Ishikawa (cell line): Measurements from ENCODE around the gene IRAK4.
A peak's percentile ranks its signal among the peaks of the same experiment; 100 is the strongest.

Experiments used
- CEBPB ChIP-seq: IDR thresholded peaks from 2 replicates; pipeline ENCODE4 v1.6.1; 2012
- CREB1 ChIP-seq: IDR thresholded peaks from 2 replicates; pipeline ENCODE4 v1.6.1; 2012; ENCODE audit warnings: low read depth
- EGR1 ChIP-seq: IDR thresholded peaks from 2 replicates; pipeline ENCODE4 v1.6.1; 2012
- EP300 ChIP-seq: IDR thresholded peaks from 2 replicates; pipeline ENCODE4 v1.6.1; 2012; ENCODE audit warnings: borderline replicate concordance
- FOXM1 ChIP-seq: IDR thresholded peaks from 2 replicates; pipeline ENCODE4 v1.6.1; 2012; ENCODE audit warnings: low read depth, borderline replicate concordance
- NFIC ChIP-seq: IDR thresholded peaks from 2 replicates; pipeline ENCODE4 v1.6.1; 2012
- RAD21 ChIP-seq: IDR thresholded peaks from 2 replicates; pipeline ENCODE4 v1.6.1; 2012; ENCODE audit warnings: low read depth
- TAF1 ChIP-seq: IDR thresholded peaks from 2 replicates; pipeline ENCODE4 v1.6.1; 2012; ENCODE audit warnings: low read depth, mild to moderate bottlenecking
- TCF12 ChIP-seq: IDR thresholded peaks from 2 replicates; pipeline ENCODE4 v1.6.1; 2012; ENCODE audit warnings: low read depth
- TEAD4 ChIP-seq: IDR thresholded peaks from 2 replicates; pipeline ENCODE4 v1.6.1; 2012
- YY1 ChIP-seq: IDR thresholded peaks from 2 replicates; pipeline ENCODE4 v1.6.1; 2012; ENCODE audit warnings: low read depth
- ZBTB7A ChIP-seq: IDR thresholded peaks from 2 replicates; pipeline ENCODE4 v1.6.1; 2012; ENCODE audit warnings: low read depth
- TF ChIP-seq, protein P1 (sequence below): IDR thresholded peaks from 2 replicates; pipeline ENCODE4 v1.6.1; 2012
- TF ChIP-seq, protein P2 (sequence below): IDR thresholded peaks from 2 replicates; pipeline ENCODE4 v1.6.1; 2012
- TF ChIP-seq, protein P3 (sequence below): IDR thresholded peaks from 2 replicates; pipeline ENCODE4 v1.6.1; 2012; ENCODE audit warnings: low read depth, mild to moderate bottlenecking

IRAK4 gene

DNA sequence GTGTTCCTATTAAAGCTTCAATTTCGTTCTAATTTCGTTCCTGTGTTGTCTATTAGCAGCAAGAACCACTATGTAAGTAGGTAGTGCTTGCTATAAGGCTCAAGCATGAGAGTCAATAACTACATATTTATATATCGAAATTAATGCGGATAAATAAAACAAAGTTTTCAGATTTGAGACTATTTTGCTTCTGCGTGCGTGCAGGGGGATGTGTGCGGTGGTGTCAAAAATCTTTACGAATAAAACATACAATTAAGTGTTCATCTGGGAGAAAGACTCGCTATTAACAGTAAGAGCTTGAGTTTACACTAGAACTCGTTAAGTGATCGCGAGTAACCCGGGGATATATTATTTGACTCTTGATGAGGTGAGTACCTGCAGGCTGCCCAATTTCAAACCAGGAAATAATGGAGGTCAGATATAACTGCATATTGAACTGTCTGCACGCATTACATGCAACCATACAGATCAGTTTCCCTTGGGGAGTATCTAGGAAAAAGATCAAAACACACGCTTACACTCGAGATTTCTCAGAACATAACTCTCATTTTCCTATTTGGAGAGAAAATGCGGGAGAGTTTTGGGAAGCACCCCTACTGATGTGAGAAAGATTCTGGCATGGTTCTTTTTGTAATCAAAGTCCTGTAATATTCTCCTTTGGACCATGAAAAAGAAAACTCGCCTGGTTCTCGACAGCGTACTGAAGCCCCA is 46.6 kb downstream of the IRAK4 start:
- TF ChIP-seq FOXM1 (no peak), CEBPB (no peak), EP300 (no peak), RAD21 (no peak), TEAD4 (no peak)

DNA sequence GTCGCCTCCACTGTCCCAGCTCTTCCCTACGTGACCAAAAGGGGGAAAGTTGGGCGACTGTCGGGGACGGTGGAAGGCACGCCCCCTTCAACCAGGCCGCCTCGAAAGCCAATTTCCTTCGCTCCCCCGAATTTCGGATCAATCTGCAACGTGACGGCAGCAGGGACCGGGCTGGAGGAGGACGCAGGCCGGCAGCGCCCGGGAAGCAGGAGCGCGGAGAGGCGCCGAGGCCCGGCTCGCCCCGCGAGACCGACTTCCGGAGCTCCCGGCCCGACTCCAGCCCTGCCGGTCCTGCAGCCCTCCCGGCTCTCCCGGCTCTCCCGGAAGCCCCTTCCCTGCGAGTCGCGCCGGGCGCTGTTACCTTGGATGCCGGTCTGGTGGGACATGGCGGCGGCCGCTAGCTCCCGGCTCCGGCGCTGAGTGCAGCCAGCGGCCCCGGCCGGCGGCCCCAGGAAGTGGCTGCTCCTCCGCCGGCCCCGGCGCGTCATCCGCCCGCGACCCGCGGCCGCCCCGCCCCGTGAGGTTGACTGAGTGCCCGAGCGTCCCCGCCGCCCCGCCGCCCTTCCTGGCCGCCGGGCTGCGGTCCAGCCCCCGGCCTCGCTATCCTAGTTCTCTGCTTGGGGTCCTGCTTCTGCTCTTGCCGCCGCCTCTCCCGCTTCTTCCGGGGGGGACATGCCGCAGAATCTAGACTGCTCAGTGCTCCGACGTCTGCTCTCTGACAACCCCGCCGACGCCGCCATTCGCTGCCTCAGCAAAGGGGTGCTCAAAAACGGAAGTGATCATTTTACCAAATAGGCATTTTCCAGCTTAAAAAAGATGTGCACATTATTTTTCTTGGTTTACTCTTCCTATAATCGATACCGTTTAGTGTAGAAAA is 47.3 kb downstream of the IRAK4 start, which contains the start of gene TWF1:
TSS of gene TWF1 (minus strand) at position 458 of the 877 bp plus-strand sequence. CDS start at position 386, 72 bp downstream.
- TF ChIP-seq ZBTB7A, result no peak
- TF ChIP-seq, protein P1, sequence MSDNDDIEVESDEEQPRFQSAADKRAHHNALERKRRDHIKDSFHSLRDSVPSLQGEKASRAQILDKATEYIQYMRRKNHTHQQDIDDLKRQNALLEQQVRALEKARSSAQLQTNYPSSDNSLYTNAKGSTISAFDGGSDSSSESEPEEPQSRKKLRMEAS, result no peak; the same call in 1 of the 2 replicates
- no peak for TF ChIP-seq RAD21
- TF ChIP-seq, protein P2, sequence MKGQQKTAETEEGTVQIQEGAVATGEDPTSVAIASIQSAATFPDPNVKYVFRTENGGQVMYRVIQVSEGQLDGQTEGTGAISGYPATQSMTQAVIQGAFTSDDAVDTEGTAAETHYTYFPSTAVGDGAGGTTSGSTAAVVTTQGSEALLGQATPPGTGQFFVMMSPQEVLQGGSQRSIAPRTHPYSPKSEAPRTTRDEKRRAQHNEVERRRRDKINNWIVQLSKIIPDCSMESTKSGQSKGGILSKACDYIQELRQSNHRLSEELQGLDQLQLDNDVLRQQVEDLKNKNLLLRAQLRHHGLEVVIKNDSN, result 0 out of 2 replicates have a peak, but pooled peaks have one; percentile 1
- TF ChIP-seq CEBPB, result no peak
- TF ChIP-seq TAF1, result peak; percentile 84
- peak; percentile 84 for TF ChIP-seq CREB1
- peak; percentile 67; the same call in 1 of the 2 replicates for TF ChIP-seq YY1
- 0 out of 2 replicates have a peak, but pooled peaks have one; percentile 3 for TF ChIP-seq NFIC
- no peak for TF ChIP-seq FOXM1
- peak; percentile 30; the same call in 1 of the 2 replicates for TF ChIP-seq EGR1
- TF ChIP-seq EP300, result no peak
- TF ChIP-seq TCF12, result no peak
- TF ChIP-seq, protein P3, sequence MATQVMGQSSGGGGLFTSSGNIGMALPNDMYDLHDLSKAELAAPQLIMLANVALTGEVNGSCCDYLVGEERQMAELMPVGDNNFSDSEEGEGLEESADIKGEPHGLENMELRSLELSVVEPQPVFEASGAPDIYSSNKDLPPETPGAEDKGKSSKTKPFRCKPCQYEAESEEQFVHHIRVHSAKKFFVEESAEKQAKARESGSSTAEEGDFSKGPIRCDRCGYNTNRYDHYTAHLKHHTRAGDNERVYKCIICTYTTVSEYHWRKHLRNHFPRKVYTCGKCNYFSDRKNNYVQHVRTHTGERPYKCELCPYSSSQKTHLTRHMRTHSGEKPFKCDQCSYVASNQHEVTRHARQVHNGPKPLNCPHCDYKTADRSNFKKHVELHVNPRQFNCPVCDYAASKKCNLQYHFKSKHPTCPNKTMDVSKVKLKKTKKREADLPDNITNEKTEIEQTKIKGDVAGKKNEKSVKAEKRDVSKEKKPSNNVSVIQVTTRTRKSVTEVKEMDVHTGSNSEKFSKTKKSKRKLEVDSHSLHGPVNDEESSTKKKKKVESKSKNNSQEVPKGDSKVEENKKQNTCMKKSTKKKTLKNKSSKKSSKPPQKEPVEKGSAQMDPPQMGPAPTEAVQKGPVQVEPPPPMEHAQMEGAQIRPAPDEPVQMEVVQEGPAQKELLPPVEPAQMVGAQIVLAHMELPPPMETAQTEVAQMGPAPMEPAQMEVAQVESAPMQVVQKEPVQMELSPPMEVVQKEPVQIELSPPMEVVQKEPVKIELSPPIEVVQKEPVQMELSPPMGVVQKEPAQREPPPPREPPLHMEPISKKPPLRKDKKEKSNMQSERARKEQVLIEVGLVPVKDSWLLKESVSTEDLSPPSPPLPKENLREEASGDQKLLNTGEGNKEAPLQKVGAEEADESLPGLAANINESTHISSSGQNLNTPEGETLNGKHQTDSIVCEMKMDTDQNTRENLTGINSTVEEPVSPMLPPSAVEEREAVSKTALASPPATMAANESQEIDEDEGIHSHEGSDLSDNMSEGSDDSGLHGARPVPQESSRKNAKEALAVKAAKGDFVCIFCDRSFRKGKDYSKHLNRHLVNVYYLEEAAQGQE, result no peak; the same call in 1 of the 2 replicates
- 0 out of 2 replicates have a peak, but pooled peaks have one; percentile 19 for TF ChIP-seq TEAD4

DNA sequence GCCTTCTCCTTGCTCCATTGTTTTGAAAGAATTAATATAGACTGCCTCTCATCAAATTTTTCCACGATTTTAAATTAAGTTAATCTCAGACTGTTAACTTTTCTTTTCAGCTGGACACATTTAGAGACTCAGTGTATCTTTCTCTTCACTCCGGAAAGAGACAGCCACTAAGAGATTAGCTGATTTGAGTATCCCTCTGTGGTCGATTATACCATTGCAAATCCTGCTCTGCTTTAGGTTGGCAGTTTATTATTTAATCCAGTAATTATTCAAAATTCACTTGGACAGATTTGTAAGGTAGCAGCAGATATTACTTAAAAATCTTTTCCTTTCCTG is 48.0 kb downstream of the IRAK4 start:
- peak; percentile 15; the same call in 1 of the 2 replicates for TF ChIP-seq FOXM1
- TF ChIP-seq ZBTB7A, result no peak

DNA sequence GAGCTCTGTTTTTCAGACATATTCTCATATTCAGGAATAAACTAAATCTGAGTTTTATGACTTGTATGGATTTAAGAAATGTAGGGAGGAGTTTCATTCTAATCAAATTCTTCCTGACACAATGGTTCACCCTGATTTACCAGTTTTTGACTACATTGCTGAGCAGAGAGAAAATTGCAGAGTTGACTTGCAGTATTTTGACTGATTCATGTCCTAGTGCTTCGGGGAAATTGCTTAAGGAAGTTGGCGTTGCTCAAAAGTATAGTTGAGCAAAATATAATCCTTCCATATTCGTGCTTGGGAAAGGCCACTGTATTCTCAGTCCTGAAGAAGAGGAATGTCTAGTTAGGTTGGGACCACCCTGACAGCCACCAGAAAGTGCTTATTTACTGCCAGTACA is 48.6 kb downstream of the IRAK4 start:
- TF ChIP-seq, protein P2, result no peak
- TF ChIP-seq TAF1, result no peak
- TF ChIP-seq, protein P3, result no peak
- TF ChIP-seq ZBTB7A, result no peak
- no peak for TF ChIP-seq EP300
- no peak for TF ChIP-seq NFIC

DNA sequence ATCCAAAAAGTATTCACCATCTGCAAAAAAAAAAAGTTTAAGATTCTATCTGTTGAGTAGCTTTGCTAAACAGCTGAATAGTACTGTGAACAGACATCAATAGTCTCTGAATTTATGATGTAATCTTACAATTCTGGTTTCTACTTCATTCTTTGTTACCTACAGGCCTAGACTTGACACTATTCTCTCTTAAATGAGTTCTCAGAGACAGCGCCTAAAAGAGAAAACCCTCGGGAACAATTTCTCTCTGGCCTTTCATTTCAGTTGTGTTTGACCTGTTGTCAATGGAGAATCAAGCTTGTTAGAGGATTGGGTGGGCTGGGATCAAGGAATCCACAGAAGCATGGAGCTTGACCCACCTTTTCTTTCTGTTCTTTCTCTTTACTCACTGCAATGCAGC is 53.3 kb downstream of the IRAK4 start:
- TF ChIP-seq EGR1, result no peak
- TF ChIP-seq NFIC, result no peak
- TF ChIP-seq, protein P2, result no peak
- TF ChIP-seq RAD21, result no peak
- TF ChIP-seq TCF12, result no peak
- no peak for TF ChIP-seq CREB1
- TF ChIP-seq, protein P3, result no peak
- no peak for TF ChIP-seq YY1
- TF ChIP-seq TEAD4, result no peak
- no peak for TF ChIP-seq CEBPB
